ENCODE data around the gene CHRNB2. TPM values are rescaled to one million over a fixed set of nuclear protein-coding genes. Genes with fewer than 3 reads are reported as not detected.

CHRNB2 gene
- total and polyA plus RNA-seq, 2 of the 8 experiments (the other 6 are each of a cell fraction or from before 2014, with no cell fraction given), result 3.1 to 4.1 TPM

- no peak overlapping the region for H2BK20ac ChIP-seq (ENCODE audit: low read length)
- no peak overlapping the region for H2BK12ac ChIP-seq (ENCODE audit: low read depth, low read length)
- no peak overlapping the region for H3K4ac ChIP-seq (replicated peaks; ENCODE audit: insufficient read length, low read depth, low read length)
- H3K23me2 ChIP-seq (ENCODE audit: low read depth, low read length), result no peaks in the 10 kb centered on the region
- TF ChIP-seq NRF1 (IDR thresholded peaks at IDR 0.05; ENCODE audit: low read depth, low read length), result no peak
- no peak for TF ChIP-seq EP300 (IDR thresholded peaks at IDR 0.05; ENCODE audit: borderline replicate concordance in 1 of 2, low read depth in 2 of 2, low read length in 2 of 2)
- no peak for TF ChIP-seq E2F6 (IDR thresholded peaks at IDR 0.05)
- no peak for TF ChIP-seq JUND (IDR thresholded peaks at IDR 0.05; ENCODE audit: low read length)
- TF ChIP-seq RFX5 (IDR thresholded peaks at IDR 0.05; ENCODE audit: borderline replicate concordance, low read depth, low read length), result no peak
- TF ChIP-seq SP4 (IDR thresholded peaks at IDR 0.05; ENCODE audit: low read length), result no peak
- 93% methylated on average over 3 of the region's 3 CpGs; no CpG with 5 or more reads in 1 of the 2 experiments for WGBS, 2 experiments (ENCODE audit: extremely low coverage in 1 of 2, insufficient coverage in 1 of 2, insufficient read length in 1 of 2, insufficient replicate concordance in 2 of 2, low coverage in 1 of 2, low lambda C conversion rate in 2 of 2, missing lambda C conversion rate in 1 of 2)
- ChIA-PET CTCF (ENCODE audit: partially characterized antibody) (interaction anchor here (1.3 to 1.6 kb wide), 4 partner anchors 7 to 22 kb away, joined by 3 to 5 read pairs (median 4); no protein-coding TSS in a partner anchor), POLR2A (ENCODE audit: partially characterized antibody) (interaction anchor here (2.0 kb wide), 1 partner anchor 17 kb away, joined by 5 read pairs; no protein-coding TSS in a partner anchor)
- no peak overlapping the region for H3K27ac ChIP-seq (ENCODE audit: low read depth, low read length)
- no peak for DNase-seq (ENCODE audit: low read depth in 1 of 2, low spot score in 2 of 2)
- H4K91ac ChIP-seq (replicated peaks; ENCODE audit: insufficient read length, low read length), result no peak overlapping the region
- no peak overlapping the region for H2BK15ac ChIP-seq (ENCODE audit: low read length)
- H2AFZ ChIP-seq (ENCODE audit: low read length), result no peak overlapping the region
- no peak overlapping the region for H3K56ac ChIP-seq (replicated peaks; ENCODE audit: insufficient read length, low read depth, low read length)
- H4K5ac ChIP-seq (ENCODE audit: insufficient read length, low read depth, low read length), result no peak overlapping the region
- FAIRE-seq, result no peak
- no peak overlapping the region for H3K18ac ChIP-seq (ENCODE audit: extremely low read depth, low read length)
- H3K27me3 ChIP-seq (replicated peaks in 1 of 4; ENCODE audit: control insufficient read depth in 3 of 4, extremely low read depth in 1 of 4, insufficient read depth in 3 of 4, low read length in 3 of 4), result no peaks in the 10 kb centered on the region
- H3K4me1 ChIP-seq (replicated peaks in 1 of 4; ENCODE audit: control insufficient read depth in 3 of 4, insufficient read depth in 4 of 4, low read length in 3 of 4), result no peaks in the 10 kb centered on the region
- H4K8ac ChIP-seq (ENCODE audit: extremely low read depth, insufficient read depth, low read length), result no peak overlapping the region
- H2BK120ac ChIP-seq (replicated peaks; ENCODE audit: low read depth, low read length), result no peak overlapping the region
- no peaks in the 10 kb centered on the region for H3K9me3 ChIP-seq (ENCODE audit: insufficient read depth in 2 of 2, low read depth in 1 of 2, low read length in 1 of 2)
- H3K4me3 ChIP-seq (ENCODE audit: extremely low read depth in 1 of 4, insufficient read depth in 2 of 4, low read depth in 3 of 4, low read length in 4 of 4), result no peak overlapping the region
- H3K9ac ChIP-seq (replicated peaks in 1 of 4; ENCODE audit: extremely low read depth in 1 of 4, low read depth in 3 of 4, low read length in 3 of 4), result no peak overlapping the region
- H2BK5ac ChIP-seq (ENCODE audit: low read depth, low read length), result no peak overlapping the region
- H2AK5ac ChIP-seq (ENCODE audit: low read depth, low read length), result no peak overlapping the region
- peaks cover 13 to 20% of the 10 kb centered on the region in 2 experiments for H4K20me1 ChIP-seq (replicated peaks in 1 of 2; ENCODE audit: control insufficient read depth in 1 of 2, insufficient read depth in 2 of 2, low read length in 2 of 2)
- no peak overlapping the region for H3K23ac ChIP-seq (ENCODE audit: insufficient read length)
- no peaks in the 10 kb centered on the region for H3K79me2 ChIP-seq (ENCODE audit: control insufficient read depth in 1 of 2, insufficient read depth in 2 of 2, low read length in 2 of 2)
- no peaks in the 10 kb centered on the region; the same call in 1 of the 2 replicates for H3K79me1 ChIP-seq (ENCODE audit: low read depth, low read length)
- H3K14ac ChIP-seq (ENCODE audit: insufficient read length), result no peak overlapping the region
- peaks cover 61 to 82% (median 71%) of the 10 kb centered on the region in 4 experiments for H3K36me3 ChIP-seq (ENCODE audit: control insufficient read depth in 2 of 4, insufficient read depth in 4 of 4, low read length in 3 of 4)
- H3K4me2 ChIP-seq (ENCODE audit: insufficient read depth in 1 of 2, low read depth in 2 of 2, low read length in 2 of 2), result no peak overlapping the region
Measured at GRCh38 chr1:154581766-154582165, 14.2 kb downstream of the CHRNB2 start.

Data from H1 (cell line).